Kidney tubule cell (primary cell): Measurements from ENCODE around the gene DDX10.
"Not testable (repeated sequence)": the region's sequence is repeated elsewhere in the genome, so short reads cannot be mapped to it uniquely, and the experiment has no call there.

Experiments
- DNase-seq: peaks from one replicate; pipeline ENCODE4 v3.0.0-alpha.2; 2018; ENCODE audit warnings: low spot score

Gene DDX10

DNA sequence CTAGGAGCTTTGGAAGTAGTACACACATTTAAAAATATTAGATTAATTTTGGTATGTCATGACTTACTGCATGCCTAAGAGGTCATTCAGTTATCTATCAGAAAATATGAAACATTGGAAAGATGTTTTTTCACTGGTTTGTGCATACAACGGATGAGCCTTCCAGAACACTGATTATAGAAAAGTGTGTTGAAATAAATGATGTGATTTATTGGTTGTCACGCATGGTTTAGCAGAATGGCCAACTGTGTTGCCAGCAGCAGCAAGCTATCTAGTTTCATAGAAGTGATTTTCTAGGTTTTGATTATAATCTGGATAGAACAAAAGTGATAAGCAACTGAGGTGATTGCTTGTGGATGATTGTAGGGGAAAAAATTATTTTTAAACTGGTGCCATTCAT is 53.6 kb downstream of the DDX10 start:
- no peak for DNase-seq

DNA sequence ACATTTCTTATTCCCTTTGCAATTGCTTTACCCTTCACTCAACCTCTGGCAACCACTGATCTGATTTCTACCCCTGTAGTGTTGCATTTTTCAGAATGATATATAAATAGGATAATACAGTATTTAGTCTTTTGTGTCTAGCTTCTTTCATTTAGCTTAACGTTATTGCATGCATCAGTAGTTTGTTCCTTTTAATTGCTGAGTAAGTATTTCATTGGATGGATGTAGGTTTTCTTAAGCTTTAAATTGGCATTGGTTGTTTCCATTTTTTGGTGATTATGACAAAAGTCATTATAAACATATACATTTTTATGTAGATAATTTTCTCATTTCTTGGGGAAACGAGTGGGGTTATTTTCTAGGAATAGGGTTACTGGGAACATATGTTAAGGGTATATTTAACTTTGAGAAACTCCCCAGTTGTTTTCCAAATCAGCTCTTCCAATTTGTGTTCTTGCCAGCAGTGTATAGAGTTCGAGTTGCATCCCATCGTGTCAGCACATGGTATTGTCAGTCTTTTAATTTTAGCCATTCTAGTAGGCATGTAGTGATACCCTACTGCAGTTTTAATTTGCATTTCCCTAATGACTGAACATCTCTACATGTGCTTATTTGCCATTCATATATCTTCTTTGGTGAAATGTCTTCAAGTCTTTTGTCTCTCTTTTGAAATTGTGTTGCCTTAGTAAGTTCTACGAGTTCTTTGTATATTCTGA is 60.3 kb downstream of the DDX10 start:
- DNase-seq = no peak

DNA sequence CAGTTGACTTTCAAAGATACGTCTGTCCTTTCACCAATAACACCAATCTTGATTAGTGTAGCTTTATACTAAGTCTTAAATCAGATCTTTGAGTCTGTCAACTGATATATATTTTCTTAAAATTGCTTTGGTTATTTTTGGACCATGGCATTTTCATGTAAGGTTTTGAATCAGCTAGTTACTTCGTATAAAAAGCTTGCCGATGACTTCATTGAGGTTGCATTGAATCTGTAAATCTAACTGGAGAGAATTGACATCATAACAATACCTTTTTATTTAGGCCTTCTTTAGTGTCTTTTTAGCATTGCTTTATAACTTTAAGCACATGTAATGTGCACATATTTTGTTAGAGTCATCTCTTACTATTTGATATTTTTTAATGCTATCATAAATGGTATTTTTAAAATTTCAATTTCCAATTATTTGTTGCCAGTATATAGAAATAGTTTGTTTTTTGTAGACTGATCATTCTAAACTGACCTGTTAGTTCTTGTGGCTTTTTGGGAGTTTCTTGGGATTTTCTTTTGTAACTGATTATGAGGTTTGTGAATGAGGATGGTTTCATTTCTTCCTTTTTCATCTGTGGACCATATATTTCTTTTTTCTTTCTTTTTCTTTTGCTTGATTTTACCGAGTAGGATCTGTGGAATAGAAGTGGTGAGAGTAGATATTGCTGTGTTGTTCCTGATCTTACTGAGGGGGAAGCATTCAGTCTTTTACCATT is 61.4 kb downstream of the DDX10 start:
- no peak for DNase-seq

DNA sequence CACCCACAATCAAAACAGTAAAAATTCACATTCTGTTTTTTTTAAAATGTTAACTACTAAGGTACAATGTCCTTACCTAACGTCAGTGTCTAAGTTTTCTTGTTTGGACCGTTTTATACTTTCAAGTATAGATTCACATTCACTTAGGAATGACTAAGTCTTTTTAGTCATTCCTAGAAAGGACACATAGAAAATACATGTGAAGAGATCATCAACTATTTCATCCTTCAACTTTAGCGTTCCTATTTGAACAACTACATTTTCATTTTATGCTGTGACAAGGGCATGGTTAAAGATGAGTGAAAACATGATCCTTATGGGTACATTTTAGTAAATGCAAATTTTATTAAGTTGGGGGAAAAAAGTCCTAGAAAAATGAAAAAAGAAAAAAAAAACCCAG is 62.8 kb downstream of the DDX10 start:
- no peak for DNase-seq

DNA sequence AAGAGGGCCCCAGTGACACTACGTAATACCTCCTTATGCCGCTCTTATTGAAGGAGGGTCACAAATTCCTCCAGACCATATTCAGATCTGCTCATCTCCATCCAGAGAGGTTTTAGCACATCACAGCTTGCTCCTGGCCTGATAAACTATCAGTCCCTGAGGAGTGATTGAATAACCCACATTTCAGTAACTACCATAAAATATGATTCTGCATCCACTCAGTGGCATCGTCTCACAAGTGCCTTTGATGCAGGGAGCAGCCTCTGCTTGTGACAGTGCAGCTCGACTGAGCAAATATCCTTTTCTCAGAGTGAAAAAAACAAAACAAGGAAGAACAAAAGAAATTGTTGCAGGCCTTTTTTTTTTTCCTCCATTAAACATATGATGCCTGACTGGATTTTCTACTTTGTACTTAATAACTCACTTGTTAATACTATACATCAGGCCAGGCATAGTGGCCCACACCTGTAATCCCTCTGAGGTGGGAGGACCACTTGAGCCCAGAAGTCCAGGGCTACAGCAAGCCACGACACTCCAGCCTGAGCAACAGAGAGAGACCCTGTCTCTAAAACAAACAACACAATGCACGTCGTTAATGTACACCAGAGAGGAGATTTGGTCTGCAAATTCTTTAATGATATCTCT is 64.5 kb downstream of the DDX10 start:
- peak; percentile 10 for DNase-seq

DNA sequence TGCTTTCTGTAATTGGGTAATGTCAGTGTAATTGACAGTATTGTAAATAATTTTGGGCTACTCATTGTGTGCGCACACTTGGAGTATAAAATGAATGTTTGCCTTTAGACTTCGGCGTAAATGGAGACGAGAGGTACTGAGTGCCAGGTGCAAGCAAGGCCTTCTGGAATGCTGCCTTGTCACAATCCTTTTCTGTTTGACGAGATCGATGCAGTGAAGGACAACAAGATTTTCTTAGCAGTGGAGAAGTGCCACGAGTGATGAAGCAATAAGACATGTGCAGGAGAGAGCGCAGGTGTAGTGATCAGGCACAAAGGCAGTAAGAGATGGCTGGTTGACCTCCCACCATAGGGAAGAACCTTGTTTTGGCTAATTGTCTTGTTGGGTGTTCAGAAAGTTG is 67.5 kb downstream of the DDX10 start:
- DNase-seq = no peak

DNA sequence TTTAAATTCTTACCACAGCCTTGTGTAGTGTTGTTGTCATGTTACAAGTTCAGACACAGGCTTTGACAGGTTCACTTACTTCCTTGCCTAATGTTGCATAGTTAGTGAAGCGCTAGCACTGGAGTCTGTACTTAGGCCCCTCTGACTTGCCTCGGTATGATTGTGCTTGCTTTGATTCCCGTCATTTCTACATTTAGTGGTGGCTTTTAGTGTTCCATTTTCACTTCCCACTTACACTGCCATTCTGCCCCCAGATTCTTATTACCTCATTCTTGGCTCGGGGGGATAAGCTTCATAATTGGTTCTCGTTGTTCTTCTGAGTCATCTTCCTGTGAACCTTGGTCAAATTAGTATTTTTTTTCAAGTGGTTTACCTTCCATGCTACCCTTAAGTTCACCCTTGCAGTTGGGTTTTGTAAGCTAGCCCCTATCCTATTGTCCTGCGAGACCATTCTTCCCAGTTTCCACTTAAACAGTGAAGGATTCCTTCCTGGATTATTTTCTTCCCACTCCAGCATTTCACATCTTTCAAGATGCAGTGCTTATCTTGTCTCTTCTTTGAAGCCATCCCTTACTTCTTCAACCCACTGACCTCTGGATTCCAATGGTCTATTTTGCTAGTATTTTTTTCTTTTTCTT is 68.7 kb downstream of the DDX10 start:
- DNase-seq = peak; percentile 35

DNA sequence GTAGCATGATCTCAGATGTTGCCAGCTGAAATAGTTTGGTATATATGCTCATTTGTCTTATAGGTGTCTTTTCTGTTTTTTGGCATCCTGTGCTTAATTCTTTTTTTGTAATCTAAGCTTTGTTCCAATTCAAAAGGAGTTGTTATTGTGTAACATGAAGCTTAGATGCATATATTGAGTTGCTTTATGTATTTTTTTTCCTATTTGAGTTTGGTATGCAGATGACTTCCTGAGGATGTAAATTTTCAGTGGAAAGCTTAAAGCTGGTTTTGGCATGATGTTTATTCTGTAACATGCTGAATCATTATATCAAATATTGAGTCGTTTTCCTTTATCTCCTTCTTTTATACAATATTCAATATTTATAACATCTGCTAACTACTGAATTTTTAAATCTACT is 69.4 kb downstream of the DDX10 start:
- no peak for DNase-seq

DNA sequence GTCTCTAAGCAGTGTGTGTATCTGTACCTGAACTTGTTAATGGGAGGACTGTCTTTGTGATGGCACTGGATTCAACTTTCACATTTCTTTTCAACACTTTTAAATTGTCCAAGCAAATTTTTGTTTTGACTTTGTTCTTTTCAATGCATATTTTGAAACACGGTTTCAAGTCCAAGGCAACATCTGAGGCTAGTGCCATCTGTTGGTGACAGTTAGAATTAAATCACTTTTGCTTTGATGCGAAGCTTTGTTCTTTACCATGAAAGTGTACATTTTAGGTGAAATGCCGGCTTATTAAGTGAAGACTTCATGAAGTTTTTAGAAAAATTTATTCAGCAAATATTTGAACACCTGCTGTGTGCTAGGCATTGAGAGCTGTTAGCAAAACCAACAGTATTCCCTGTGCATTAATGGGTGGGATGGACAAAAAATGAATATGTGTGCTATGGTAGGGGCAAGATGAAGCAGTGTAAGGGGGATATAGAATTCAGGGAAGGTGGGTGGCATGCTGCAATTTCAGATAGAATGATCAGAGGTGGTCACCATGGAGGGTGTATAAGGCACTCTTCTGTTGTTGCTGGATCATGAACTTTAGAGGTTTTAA is 70.2 kb downstream of the DDX10 start:
- no peak for DNase-seq

DNA sequence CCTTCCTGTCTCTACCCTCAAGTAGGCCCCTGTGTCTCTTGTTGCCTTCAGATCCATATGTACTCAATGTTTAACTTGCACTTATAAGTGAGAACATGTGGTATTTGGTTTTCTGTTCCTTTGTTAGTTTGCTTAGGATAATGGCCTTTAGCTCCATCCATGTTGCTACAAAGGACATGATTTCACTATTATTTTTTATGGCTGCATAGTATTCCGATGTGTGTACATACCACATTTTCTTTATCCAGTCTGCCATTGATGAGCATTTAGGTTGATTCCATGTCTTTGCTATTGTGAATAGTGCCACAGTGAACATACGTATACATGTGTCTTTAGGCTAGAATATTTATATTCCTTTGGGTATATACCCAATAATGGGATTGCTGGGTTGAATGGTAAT is 75.3 kb downstream of the DDX10 start:
- not testable (repeated sequence) for DNase-seq

DNA sequence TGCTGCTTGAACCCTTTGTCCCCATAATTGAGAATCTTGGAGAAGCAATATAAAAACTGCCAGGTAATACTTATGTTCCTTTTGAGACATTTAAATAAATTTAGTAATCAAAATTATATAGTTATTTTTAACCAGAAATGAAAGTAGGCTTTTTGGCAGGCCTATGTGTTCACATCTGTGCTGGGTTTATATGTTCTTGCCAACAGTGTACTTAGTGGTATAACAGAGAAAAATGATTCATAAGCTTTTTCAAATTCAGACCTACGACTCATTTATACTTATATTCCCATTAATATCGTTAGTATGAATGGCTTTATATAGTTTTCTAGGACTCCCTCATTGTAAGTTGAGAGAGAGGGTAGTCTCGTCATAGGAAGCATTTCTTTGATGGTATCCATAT is 79.0 kb downstream of the DDX10 start:
- no peak for DNase-seq

DNA sequence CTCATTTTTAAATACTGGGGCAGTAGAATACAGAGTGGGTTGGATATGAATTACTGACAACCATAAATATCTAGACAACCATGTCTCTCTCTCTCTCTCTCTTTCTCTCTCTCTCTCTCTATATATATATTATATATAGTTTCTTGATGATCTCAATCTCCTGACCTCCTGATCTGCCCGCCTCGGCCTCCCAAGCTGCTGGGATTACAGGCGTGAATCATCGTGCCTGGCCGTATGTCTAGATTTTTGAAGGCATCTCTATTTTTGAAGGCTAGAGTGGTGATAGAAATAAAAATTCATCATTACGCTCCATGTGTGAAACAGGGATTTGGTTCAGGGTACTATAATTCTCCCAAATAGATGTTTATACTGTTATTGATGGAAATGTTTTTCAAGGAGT is 84.1 kb downstream of the DDX10 start:
- DNase-seq = no peak

DNA sequence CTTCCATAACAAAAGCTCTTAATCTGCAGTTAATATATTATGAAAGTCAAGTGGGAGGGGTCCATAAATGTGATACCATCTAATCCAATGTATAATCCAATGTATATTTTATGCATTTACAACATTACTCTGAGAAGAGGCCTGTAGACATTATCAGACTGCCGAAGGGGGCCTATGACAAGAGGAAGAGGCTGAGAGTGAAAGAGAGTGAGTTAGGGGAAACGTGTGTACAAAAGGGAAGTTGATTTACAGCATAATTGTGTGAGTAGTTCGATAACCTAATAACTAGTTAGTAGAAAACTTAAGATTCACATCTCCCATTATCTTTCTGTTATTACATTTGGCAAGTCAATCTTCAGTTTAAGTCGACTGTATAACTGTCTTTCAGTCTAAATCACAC is 86.6 kb downstream of the DDX10 start:
- DNase-seq = no peak

DNA sequence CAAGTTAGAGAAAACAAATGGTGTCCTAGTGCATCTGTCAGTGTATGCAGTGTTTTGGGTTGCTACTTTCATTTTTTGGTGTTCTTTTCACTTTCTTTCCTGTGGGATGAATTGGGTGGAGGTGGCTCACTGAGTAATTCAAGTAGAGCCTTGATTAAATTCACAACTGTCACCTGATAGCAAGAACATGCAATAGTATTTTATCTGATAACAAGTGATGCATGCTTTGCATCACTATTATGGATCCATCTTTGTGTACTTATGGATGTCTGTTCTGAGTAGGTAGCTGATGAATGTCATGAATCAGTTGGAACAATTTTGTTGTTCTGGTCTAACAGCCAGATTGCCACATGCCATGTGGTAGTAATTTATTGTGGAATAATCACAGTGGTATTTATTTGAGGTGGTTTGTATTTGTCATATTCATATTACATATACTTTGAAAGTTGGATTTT is 87.5 kb downstream of the DDX10 start:
- DNase-seq = no peak

DNA sequence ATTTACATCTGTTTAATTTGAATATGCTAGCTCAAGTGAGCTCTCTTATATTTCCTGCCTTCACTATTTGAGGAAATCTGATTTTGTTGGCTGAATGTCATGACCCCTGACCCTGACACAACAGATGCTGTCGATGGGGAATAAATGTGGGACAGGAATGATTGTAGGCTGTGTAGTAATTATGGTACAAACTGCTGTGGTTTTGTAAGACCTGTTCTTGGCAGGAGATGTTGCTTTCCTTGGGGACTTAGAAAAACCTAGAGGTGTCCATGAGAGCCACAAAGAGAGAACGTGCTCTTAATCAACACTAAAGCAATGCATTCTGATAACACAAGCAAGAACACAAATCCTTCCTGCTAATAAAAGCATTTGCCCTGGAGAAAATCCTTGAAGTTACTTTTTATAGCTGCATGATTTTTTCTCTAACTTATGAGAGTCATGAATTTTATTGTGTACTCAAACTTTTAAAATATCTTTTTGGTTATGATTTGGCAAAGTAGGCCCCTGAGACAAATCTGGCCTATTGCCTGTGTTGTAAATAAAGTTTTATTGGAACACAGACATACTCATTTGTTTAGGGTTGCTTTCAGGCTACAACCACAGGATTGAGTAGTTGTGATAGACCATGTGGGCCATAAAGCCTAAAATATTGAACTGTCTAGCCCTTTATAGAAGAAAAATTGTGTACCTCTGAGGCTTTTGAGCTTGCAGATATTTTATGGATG is 90.2 kb downstream of the DDX10 start:
- no peak for DNase-seq

DNA sequence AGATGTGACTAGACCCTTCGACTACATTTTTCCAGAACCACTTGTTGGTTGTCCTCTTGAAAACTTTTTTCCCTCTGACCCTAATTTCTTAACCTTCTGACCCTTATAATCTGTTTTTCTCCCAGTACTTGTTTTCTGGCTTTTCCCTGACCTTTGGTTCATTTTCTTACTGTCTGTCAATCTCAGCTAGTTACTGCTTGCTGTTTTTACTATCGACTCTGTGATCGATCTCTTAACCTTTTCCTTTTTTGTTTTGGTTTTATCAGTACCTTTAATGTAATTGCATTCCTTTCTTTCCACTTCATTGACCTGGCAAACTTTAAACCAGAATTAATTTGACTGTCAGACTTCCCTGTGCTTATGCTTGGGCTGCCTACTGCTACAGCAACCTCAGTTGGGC is 92.8 kb downstream of the DDX10 start:
- DNase-seq = peak; percentile 44

DNA sequence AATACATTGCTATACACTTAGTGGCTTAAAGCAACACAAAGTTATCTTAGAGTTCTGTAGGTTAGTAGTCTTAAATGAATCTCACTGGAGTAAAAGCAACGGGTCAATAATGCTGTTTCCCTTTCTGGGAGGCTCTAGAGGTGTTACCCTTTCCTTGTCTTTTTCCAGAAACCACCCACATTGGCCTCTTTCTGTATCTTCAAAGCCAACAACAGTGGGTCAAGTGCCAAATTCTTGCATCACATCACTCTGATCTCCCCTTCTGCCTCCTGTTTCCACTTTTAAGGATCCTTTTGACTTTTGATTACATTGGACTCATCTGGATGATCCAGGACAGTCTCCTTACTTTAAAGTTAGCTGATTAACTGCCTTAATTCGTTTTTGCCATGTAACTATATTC is 93.6 kb downstream of the DDX10 start:
- DNase-seq = no peak

DNA sequence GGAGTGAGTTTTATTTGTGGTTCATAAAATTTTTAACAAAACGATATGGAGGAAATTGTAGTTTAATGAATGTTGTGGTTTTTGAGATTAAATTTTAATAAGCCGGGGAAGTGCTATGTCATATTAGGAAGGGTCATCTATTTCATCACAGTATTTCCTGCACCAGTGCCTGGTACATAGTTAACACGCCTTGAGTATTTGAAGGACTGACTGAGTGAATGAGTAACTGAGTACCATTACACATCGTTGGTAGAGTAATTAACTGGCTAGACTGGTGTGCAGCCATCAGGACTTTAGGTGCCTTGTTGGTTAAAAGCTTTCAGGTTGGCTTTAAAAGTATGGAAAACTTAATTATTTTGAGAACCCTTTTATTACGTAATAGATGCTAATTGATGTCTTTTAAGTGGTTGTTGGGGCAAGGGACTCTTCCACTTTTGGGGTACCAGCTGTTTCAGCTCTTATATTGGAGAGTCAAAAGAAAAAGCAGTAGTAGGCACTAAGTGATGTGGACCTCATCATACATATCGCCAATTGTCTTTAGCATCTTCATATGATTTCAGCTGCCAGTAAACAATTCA is 101.8 kb downstream of the DDX10 start:
- peak; percentile 83 for DNase-seq

DNA sequence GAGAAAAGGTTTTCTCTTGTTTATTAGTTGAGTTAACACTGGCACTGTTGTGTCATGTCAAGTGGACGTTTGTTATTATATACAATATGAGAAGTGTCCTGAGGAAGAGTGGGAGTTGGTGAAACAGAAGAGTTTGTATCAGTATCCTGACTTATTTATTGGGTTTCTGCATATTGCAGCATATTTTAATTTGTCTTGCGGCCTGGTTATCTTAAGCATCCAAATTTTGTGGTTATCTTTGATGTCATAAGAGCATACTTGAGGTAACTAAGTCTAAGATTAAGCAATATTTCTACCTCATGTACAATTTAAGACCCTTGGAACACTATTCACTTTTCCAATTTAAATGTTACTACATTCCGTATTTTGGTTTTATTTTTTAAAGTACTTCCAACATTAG is 103.5 kb downstream of the DDX10 start:
- DNase-seq = no peak

DNA sequence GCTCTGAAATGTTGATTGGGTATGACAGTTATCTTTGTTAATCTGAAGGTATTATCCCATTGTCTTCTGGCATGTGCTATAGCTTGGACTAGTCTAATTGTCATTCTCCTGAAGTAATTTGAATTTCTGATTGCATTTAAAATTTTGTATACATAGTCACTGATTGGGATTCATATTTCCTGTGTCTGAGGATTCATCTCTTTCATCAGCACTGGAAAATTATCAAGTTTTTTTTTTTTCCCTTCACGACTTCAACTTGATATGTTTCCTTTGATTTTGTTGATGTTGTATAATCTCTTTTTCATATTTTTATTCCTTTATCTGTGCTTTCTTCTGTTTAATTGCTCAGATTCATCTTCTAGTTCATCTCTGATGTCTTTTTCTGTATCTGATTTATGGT is 104.1 kb downstream of the DDX10 start:
- no peak for DNase-seq

DNA sequence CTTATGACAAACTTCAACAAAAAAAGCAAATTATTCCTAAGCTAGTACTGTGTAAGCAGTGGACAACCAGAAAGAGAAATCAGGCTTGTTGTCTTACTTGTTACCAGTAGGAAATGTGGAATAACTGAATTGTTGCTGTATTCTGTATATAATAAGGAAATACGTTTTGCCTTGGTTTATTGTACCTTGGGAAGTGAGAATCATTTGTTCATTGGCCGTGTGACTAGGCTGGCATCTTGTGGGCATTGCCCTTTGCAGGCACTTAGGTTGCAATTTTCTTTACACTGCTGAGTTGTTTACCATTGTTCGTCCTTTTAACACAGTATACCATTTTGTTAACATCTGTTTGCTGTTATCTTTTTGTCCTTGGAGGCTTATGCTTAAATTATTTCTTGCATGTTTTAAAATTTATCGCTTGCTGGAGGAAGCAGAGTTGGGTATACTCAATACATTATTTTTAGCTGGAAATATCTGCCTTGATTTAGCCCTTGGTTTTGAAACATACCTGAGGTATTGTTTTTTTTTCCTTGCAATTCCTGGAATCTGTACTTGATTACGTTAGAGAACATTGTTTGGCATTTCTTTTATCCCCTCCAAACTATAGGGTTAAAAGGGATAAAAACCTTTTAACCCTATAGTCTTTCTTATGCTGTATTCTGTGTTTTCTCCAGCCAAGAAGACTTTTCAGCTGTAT is 109.3 kb downstream of the DDX10 start:
- DNase-seq = no peak
